Lower leg skin (tissue), 4 donors: Measurements from ENCODE around the gene CHD5. TPM values are rescaled to one million over a fixed set of nuclear protein-coding genes. Genes with fewer than 3 reads are reported as not detected.

Experiments used
- DNase-seq, 2 donors: peaks; one replicate each; pipeline ENCODE4 v3.0.0-alpha.2; 2019; ENCODE audit warnings: low spot score in 2 of 2
- H3K4me3 ChIP-seq: fragments of 200-600 bp; sonication (generic); 2 replicates; pipeline ENCODE4 v1.5.1; 2017; ENCODE audit warnings: mild to moderate bottlenecking, low read depth; ENCODE audit not compliant: poor library complexity, severe bottlenecking
- POLR2A ChIP-seq, 2 donors: fragments of 450-650 bp; IDR thresholded peaks; one replicate each; pipeline ENCODE4 v1.6.1; 2016 to 2017; ENCODE audit warnings: antibody characterized with exemption in 2 of 2, mild to moderate bottlenecking in 1 of 2, moderate library complexity in 1 of 2
- WGBS, 2 donors: methylation state at CpG; one replicate each; pipeline ENCODE4 v1.1.5; 2018; 5-methylcytosine and 5-hydroxymethylcytosine counted together
- intact Hi-C: fragments of 100-400 bp; cut with DNase I; formaldehyde crosslinking; loops from one replicate; pipeline ENCODE4 v1.15.0; 2023; ENCODE audit warnings: low total_unique reads
- total RNA-seq, 4 donors: library from RNA; depleted of rRNA; stranded (reverse); fragments of >200 nt; gene quantifications; one replicate each; pipeline ENCODE4 v1.1.0, GENCODE V29; 2016
- TF ChIP-seq, protein P1 (sequence below), 3 donors: fragments of 450-650 bp; IDR thresholded peaks; one replicate each; pipeline ENCODE4 v1.5.1; 2016; ENCODE audit warnings: antibody characterized with exemption in 3 of 3, mild to moderate bottlenecking in 3 of 3, moderate library complexity in 2 of 3

The CHD5 gene
- total RNA-seq, 4 donors from 2014 or later, result 0.04 to 0.27 (median 0.13) TPM; not detected in 1

DNA sequence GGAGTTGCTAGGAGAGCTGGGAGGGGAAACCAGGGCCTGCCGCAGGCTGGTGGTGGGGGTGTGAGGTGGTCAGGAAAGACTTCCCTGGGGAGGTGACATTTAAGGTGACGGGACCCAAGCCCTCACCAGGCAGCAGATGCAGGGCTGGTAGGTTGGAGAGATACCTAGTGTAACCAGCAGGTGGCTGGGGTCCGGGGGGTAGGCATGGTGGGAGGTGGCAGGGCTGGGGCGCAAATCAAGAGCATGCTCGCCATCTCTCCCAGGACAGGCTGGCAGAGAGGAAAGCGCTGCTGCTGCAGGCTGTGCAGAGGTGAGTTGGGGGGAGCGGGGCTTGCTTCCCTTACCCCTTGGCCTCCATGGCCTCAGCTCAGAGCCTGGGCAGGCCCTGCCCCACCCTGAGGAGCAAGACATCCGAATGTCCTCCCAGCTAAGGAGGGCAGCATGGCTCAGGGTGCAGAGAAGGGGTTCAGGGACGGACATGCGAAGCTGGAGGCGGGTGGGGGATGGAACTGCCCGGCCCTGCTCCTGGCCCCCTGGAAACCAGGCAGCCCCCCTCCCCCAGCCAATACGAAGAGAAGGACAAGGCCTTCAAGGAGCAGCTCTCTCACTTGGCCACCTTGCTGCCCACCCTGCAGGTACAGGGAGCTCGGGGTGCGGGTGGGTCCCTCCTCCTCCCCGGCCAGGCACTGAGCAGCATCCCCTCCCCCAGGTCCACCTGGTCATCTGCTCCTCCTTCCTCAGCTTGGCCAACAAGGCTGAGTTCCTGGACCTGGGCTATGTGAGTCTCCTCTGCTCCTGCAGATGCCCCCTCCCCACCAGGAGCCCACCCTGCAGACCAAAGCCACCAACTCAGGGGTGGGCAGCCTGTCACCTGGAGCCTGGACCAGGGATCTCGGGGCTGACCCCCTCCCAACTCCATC is 29.8 kb upstream of the CHD5 start:
- no peak for TF ChIP-seq POLR2A (IDR thresholded peaks at IDR 0.05)
- TF ChIP-seq, protein P1, sequence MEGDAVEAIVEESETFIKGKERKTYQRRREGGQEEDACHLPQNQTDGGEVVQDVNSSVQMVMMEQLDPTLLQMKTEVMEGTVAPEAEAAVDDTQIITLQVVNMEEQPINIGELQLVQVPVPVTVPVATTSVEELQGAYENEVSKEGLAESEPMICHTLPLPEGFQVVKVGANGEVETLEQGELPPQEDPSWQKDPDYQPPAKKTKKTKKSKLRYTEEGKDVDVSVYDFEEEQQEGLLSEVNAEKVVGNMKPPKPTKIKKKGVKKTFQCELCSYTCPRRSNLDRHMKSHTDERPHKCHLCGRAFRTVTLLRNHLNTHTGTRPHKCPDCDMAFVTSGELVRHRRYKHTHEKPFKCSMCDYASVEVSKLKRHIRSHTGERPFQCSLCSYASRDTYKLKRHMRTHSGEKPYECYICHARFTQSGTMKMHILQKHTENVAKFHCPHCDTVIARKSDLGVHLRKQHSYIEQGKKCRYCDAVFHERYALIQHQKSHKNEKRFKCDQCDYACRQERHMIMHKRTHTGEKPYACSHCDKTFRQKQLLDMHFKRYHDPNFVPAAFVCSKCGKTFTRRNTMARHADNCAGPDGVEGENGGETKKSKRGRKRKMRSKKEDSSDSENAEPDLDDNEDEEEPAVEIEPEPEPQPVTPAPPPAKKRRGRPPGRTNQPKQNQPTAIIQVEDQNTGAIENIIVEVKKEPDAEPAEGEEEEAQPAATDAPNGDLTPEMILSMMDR (IDR thresholded peaks at IDR 0.05), result no peak
- no peak overlapping the region for H3K4me3 ChIP-seq
- intact Hi-C loops, result no loop called here

GRCh38 chr1:6208723-6209660 is 28.9 kb upstream of the CHD5 start:
- TF ChIP-seq POLR2A (IDR thresholded peaks at IDR 0.05), result no peak
- TF ChIP-seq, protein P1 (IDR thresholded peaks at IDR 0.05), result no peak
- 2% methylated on average over 48 to 87 of the region's 99 CpGs for WGBS, 2 donors
- no peak overlapping the region for H3K4me3 ChIP-seq
- no peak for DNase-seq
- intact Hi-C loops, result no loop called here

More for the DNA sequence above, 29.8 kb upstream of the CHD5 start:
- 86 to 90% methylated on average over 17 of the region's 17 CpGs for WGBS, 2 donors
- DNase-seq, result no peak

GRCh38 chr1:6207921-6208320 is 27.8 kb upstream of the CHD5 start:
- intact Hi-C loops, result no loop called here
- no peak overlapping the region for H3K4me3 ChIP-seq
- 86% methylated on average over 10 of the region's 10 CpGs for WGBS, 2 donors
- TF ChIP-seq POLR2A (IDR thresholded peaks at IDR 0.05), result no peak
- TF ChIP-seq, protein P1 (IDR thresholded peaks at IDR 0.05), result no peak
- DNase-seq, result no peak

GRCh38 chr1:6207075-6207885 is 27.2 kb upstream of the CHD5 start:
- no peak for TF ChIP-seq POLR2A (IDR thresholded peaks at IDR 0.05)
- TF ChIP-seq, protein P1 (IDR thresholded peaks at IDR 0.05), result no peak
- intact Hi-C loops, result no loop called here
- WGBS, 2 donors, result 81 to 84% methylated on average over 10 to 12 of the region's 19 CpGs

GRCh38 chr1:6206520-6206855 is 26.4 kb upstream of the CHD5 start:
- TF ChIP-seq, protein P1 (IDR thresholded peaks at IDR 0.05), result no peak
- TF ChIP-seq POLR2A (IDR thresholded peaks at IDR 0.05), result no peak
- intact Hi-C loops, result no loop called here
- WGBS, 2 donors, result 30 to 35% methylated on average over 2 to 5 of the region's 25 CpGs
- DNase-seq, result no peak
- H3K4me3 ChIP-seq, result peak overlapping the region; percentile 24

More at GRCh38 chr1:6207075-6207885, 27.2 kb upstream of the CHD5 start:
- H3K4me3 ChIP-seq, result no peak overlapping the region
- DNase-seq, result no peak
